Heart left ventricle (tissue), 16 donors: ENCODE measurements around the gene GOLGA8N. TPM values are rescaled to one million over a fixed set of nuclear protein-coding genes. Genes with fewer than 3 reads are reported as not detected.

Experiments
- ATAC-seq, 4 donors: fragments of 200-7000 bp; cut with Tn5 transposase; one replicate each; pipeline ENCODE4 v1.9.1; 2020 to 2022; ENCODE audit warnings: moderate library complexity in 4 of 4, mild to moderate bottlenecking in 3 of 4, moderate number of reproducible peaks in 1 of 4
- DNase-seq, 5 donors: peaks; one replicate each; pipeline ENCODE4 v3.0.0-alpha.2; 2020
- H3K27ac ChIP-seq, 12 donors: fragments of 200-600 bp; sonication (generic) in 4 of 12; one replicate each; pipeline versions ENCODE4 v1.5.0 to v1.8.0; 2016 to 2022; ENCODE audit warnings: mild to moderate bottlenecking in 2 of 12
- H3K27me3 ChIP-seq, 9 donors: fragments of 200-600 bp; sonication (generic) in 2 of 9; one replicate each; pipeline versions ENCODE4 v1.5.1 to v1.8.0; 2016 to 2022; ENCODE audit warnings: mild to moderate bottlenecking in 3 of 9
- H3K36me3 ChIP-seq, 9 donors: fragments of 200-600 bp; sonication (generic) in 2 of 9; one replicate each; pipeline versions ENCODE4 v1.5.0 to v1.8.0; 2018 to 2022; ENCODE audit warnings: mild to moderate bottlenecking in 2 of 9
- H3K4me1 ChIP-seq, 12 donors: fragments of 200-600 bp; sonication (generic) in 4 of 12; one replicate each; pipeline versions ENCODE4 v1.5.0 to v1.8.0; 2016 to 2022; ENCODE audit warnings: mild to moderate bottlenecking in 3 of 12
- H3K4me3 ChIP-seq, 12 donors: fragments of 200-600 bp; sonication (generic) in 4 of 12; one replicate each; pipeline versions ENCODE4 v1.5.0 to v1.8.0; 2017 to 2022; ENCODE audit warnings: mild to moderate bottlenecking in 9 of 12, moderate library complexity in 4 of 12
- H3K9me3 ChIP-seq, 12 donors: fragments of 200-600 bp; sonication (generic) in 4 of 12; one replicate each; pipeline versions ENCODE4 v1.5.0 to v1.8.0; 2016 to 2022; ENCODE audit warnings: mild to moderate bottlenecking in 1 of 12
- POLR2A ChIP-seq, 2 donors: fragments of 450-650 bp; IDR thresholded peaks; one replicate each; pipeline ENCODE4 v1.6.1; 2017; ENCODE audit warnings: antibody characterized with exemption in 2 of 2, mild to moderate bottlenecking in 2 of 2, moderate library complexity in 2 of 2
- WGBS, 4 donors: extraction: QIAGEN DNeasy Blood & Tissue Kit in 2 of 4; methylation state at CpG; one replicate each; pipeline versions ENCODE4 v1.1.5 to v1.1.7; 2013 to 2018; 5-methylcytosine and 5-hydroxymethylcytosine counted together
- intact Hi-C, 10 donors: fragments of 100-400 bp; cut with DNase I; formaldehyde crosslinking; loops; one replicate each; pipeline versions ENCODE4 v1.11.1 to v1.14.2; 2022
- polyA plus RNA-seq, 2 donors: library from polyadenylated mRNA; stranded (reverse); fragments of 200-250 nt; gene quantifications; one replicate each; pipeline ENCODE4 v1.2.3, GENCODE V29; 2013
- total RNA-seq, 9 donors: library from RNA; depleted of rRNA in 2 of 9; stranded (reverse); fragments of >200 nt in 2 of 9; fragmentation: NEBNext Ultra II Directional in 3 of 9; extraction: Animal tissue kit (Norgen Biotek cat#: 25700) in 3 of 9; gene quantifications; one replicate each; pipeline versions ENCODE4 v1.1.0 to v1.2.4, GENCODE V29; 2016 to 2023
- TF ChIP-seq, protein P1 (sequence below), 12 donors: fragments of 200-600 bp; sonication (generic) in 4 of 12; IDR thresholded peaks; one replicate each; pipeline versions ENCODE4 v1.5.0 to v1.8.0; 2018 to 2022; ENCODE audit warnings: antibody characterized with exemption in 12 of 12, mild to moderate bottlenecking in 5 of 12
- donor health status: ischemic (EF 13 %, LVEDD 7.1; RV severe dilation, severe dysfunction).
- donor health status: healthy with polysubstance abuse.
- donor health status: DM: no; HTN: yes; CAD: no.
- donor health status: DM: no; HTN: no; CAD: no.
- donor health status: ischemic (EF 25% LVEDD 6.9; RV normal size, moderate dysfunction).
- donor health status: ischemic (EF 25% LVEDD 5.7; RV mildly dilated, moderate dysfunction).
- donor health status: healthy.
- donor health status: DM: yes; HTN: yes; CAD: no.
- donor health status: ischemic (EF 35%, LVEDD 5.7; RV mildly dilated, moderate dysfunction).
- donor health status: nonischemic (EF 11% LVEDD 7.7; RV severe dilation, severe dysfunction).
- donor health status: DM: yes; HTN: yes; CAD: no.
- donor health status: PGD.
- donor health status: ischemic (EF 29% LVEDD 5.4; RV normal size, mild dysfunction).
- donor health status: nonischemic (EF 23%, LVEDD 6.1; RV moderate dilation, normal function).

The GOLGA8N gene
- total and polyA plus RNA-seq, 11 donors, result 1.7 to 12.6 (median 5.1) TPM

DNA sequence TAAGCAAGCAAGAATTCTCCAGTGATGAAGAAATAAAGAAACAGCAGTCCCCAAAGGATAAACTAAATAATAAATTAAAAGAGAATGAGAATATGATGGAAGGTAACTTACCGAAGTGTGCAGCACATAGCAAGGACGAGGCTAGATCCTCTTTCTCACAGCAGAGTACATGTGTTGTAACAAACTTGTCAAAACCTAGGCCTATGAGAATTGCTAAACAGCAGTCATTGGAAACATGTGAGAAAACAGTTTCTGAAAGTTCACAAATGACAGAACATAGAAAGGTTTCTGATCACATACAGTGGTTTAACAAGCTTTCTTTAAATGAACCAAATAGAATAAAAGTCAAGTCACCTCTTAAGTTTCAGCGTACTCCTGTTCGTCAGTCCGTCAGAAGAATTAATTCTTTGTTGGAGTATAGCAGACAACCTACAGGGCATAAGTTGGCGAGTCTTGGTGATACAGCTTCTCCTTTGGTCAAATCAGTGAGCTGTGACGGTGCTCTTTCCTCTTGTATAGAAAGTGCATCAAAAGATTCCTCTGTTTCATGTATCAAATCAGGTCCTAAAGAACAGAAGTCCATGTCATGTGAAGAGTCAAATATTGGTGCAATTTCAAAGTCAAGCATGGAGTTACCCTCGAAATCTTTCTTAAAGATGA is 43.8 kb downstream of the GOLGA8N start:
- H3K27ac ChIP-seq, result no peak overlapping the region
- DNase-seq, result no peak
- no peaks in the 10 kb centered on the region for H3K4me1 ChIP-seq
- peaks cover 0 to 44% (median 0%) of the 10 kb centered on the region in 9 donors for H3K36me3 ChIP-seq
- H3K27me3 ChIP-seq, result peaks cover 0 to 10% (median under 1%) of the 10 kb centered on the region in 9 donors
- no peak overlapping the region for H3K4me3 ChIP-seq
- TF ChIP-seq, protein P1, sequence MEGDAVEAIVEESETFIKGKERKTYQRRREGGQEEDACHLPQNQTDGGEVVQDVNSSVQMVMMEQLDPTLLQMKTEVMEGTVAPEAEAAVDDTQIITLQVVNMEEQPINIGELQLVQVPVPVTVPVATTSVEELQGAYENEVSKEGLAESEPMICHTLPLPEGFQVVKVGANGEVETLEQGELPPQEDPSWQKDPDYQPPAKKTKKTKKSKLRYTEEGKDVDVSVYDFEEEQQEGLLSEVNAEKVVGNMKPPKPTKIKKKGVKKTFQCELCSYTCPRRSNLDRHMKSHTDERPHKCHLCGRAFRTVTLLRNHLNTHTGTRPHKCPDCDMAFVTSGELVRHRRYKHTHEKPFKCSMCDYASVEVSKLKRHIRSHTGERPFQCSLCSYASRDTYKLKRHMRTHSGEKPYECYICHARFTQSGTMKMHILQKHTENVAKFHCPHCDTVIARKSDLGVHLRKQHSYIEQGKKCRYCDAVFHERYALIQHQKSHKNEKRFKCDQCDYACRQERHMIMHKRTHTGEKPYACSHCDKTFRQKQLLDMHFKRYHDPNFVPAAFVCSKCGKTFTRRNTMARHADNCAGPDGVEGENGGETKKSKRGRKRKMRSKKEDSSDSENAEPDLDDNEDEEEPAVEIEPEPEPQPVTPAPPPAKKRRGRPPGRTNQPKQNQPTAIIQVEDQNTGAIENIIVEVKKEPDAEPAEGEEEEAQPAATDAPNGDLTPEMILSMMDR (IDR thresholded peaks at IDR 0.05), result no peak
- TF ChIP-seq POLR2A (IDR thresholded peaks at IDR 0.05), result no peak
- H3K9me3 ChIP-seq, result no peaks in the 10 kb centered on the region
- ATAC-seq, result no peak
- WGBS, 4 donors, result 95 to 98% (median 96%) methylated on average over 8 of the region's 8 CpGs
- intact Hi-C loops, result no loop called here

DNA sequence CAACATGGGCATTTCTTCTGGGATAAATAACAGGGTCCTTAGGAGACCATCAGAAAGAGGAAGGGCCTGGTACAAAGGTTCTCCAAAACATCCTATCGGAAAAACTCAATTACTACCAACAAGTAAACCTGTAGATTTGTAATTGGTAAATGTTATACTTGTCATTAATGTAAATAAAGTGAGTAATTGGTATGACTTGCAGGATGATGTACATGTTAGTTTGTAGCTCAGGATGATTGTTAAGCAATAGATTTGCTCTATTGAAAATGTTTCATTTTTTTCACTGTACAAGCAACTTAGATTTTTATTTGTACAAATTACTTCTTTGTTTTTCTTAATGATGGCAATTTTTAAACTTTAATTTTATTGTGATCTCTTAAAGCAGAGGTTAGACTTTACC is 44.4 kb downstream of the GOLGA8N start:
- H3K9me3 ChIP-seq, result no peaks in the 10 kb centered on the region
- no peaks in the 10 kb centered on the region for H3K4me1 ChIP-seq
- no peak overlapping the region for H3K27ac ChIP-seq
- no peak for ATAC-seq
- H3K27me3 ChIP-seq, result peaks cover 0 to 17% (median 3%) of the 10 kb centered on the region in 9 donors
- no peak for TF ChIP-seq POLR2A (IDR thresholded peaks at IDR 0.05)
- TF ChIP-seq, protein P1 (IDR thresholded peaks at IDR 0.05), result no peak
- H3K36me3 ChIP-seq, result peaks cover 0 to 44% (median 0%) of the 10 kb centered on the region in 9 donors
- DNase-seq, result no peak
- H3K4me3 ChIP-seq, result no peak overlapping the region
- intact Hi-C loops, result no loop called here
- 96 to 100% (median 97%) methylated on average over 1 of the region's 1 CpG for WGBS, 4 donors

- no peak for TF ChIP-seq POLR2A (IDR thresholded peaks at IDR 0.05)
- TF ChIP-seq, protein P1 (IDR thresholded peaks at IDR 0.05), result no peak
- Histone ChIP-seq H3K4me1 (no peaks in the 10 kb centered on the region), H3K27ac (no peak within 1 kb of the TSS), H3K27me3 (peaks cover 0 to 27% (median 7%) of the 10 kb centered on the region in 9 donors), H3K4me3 (peak within 1 kb of the TSS in 6 of 12 donors; percentile 2 to 48 (median 24)), H3K9me3 (no peaks in the 10 kb centered on the region), H3K36me3 (peaks cover 0 to 13% (median 0%) of the 10 kb centered on the region in 9 donors)
- WGBS, 4 donors, result 10 to 21% (median 15%) methylated on average over 18 to 22 of the region's 22 CpGs
- intact Hi-C loops, result loop anchor here in 1 of 10 donors (10.0 kb wide), 1 partner anchor 53 kb away; no protein-coding TSS in a partner anchor
- ATAC-seq (peak in 2 of 4 donors; percentile 28 to 31), DNase-seq (peak in 1 of 5 donors; percentile 21)
Observed at GRCh38 chr15:32641517-32642059, 48.3 kb downstream of the GOLGA8N start, which contains the start of gene SCG5. TSS of gene SCG5 (plus strand) at chr15:32641710. CDS start at chr15:32643593, 1,883 bp downstream.

- H3K27ac ChIP-seq, result no peak overlapping the region
- peaks cover 0 to 2% (median 0%) of the 10 kb centered on the region in 9 donors for H3K36me3 ChIP-seq
- DNase-seq (no peak), ATAC-seq (no peak)
- no peaks in the 10 kb centered on the region for H3K4me1 ChIP-seq
- H3K27me3 ChIP-seq, result peaks cover 0 to 27% (median 7%) of the 10 kb centered on the region in 9 donors
- no peaks in the 10 kb centered on the region for H3K9me3 ChIP-seq
- no peak for TF ChIP-seq POLR2A (IDR thresholded peaks at IDR 0.05)
- TF ChIP-seq, protein P1 (IDR thresholded peaks at IDR 0.05), result no peak
- WGBS, 4 donors, result 70 to 82% (median 76%) methylated on average over 5 of the region's 5 CpGs
- no peak overlapping the region for H3K4me3 ChIP-seq
- intact Hi-C loops, result loop anchor here in 1 of 10 donors (10.0 kb wide), 1 partner anchor 52 kb away; no protein-coding TSS in a partner anchor
Observed at GRCh38 chr15:32642667-32643435, 49.6 kb downstream of the GOLGA8N start.
